ENCODE results near the gene EIF2B1. TPM values are rescaled to one million over a fixed set of nuclear protein-coding genes. Genes with fewer than 3 reads are reported as not detected.
A peak's percentile ranks its signal among the peaks of the same experiment; 100 is the strongest.

EIF2B1 gene
- total RNA-seq, 6 experiments from 2014 or later, result 48.7 to 51.9 (median 50.3) TPM

- peak overlapping the region; percentile 94 for H3K4me3 Mint-ChIP-seq
- peak overlapping the region; percentile 80; the same call in 1 of the 2 replicates for H3K27ac Mint-ChIP-seq
- no peaks in the 10 kb centered on the region for H3K9me3 Mint-ChIP-seq
- peaks cover 11% of the 10 kb centered on the region for H3K4me1 Mint-ChIP-seq (ENCODE audit: low read depth)
- TF ChIP-seq CTCF (IDR thresholded peaks at IDR 0.05), result no peak
- no peak for DNase-seq
- no peaks in the 10 kb centered on the region; the same call in 1 of the 2 replicates for H3K27me3 Mint-ChIP-seq (ENCODE audit: insufficient read depth)
- H3K36me3 Mint-ChIP-seq (ENCODE audit: low read depth), result peaks cover 9% of the 10 kb centered on the region
Measured at GRCh38 chr12:123671876-123672275, 38.4 kb upstream of the EIF2B1 start.

DNA sequence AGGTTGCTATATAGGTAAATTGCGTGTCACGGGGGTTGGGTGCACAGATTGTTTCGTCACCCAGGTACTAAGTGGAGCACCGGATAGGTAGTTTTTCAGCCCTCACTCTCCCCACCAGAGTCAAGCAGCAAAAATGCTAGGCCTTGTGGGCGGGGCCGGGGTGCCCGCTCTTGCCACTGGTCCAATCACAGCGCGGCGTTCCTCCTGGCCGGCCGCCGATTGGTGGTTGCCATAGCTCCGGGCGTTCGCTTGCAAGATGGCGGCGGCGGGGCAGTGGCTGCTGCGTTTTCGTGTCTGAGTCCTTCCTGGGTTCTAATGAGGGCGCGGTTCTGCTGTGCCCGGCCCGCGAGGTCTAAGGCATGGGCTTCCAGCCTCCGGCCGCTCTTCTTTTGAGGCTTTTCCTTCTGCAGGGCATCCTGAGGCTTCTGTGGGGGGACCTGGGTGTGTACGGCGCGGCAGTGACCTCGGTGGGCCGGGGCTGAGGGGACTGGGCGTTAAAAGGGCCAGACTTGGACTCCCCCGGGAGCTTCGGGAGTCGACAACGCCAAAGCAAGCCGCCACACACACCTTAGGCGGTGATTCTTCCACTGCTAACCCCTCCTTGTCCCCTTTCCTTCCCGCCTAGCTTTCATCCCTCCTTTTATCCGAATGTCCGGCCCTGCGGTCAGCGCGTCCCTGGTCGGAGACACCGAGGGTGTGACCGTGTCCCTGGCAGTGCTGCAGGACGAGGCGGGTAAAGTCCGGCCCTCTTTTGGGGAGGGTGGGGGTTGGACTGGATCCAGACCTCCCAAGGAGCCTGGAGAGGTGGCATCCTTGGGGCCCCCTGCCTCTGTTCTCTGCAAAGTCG is 37.6 kb upstream of the EIF2B1 start, which contains the start of gene TCTN2:
Gene TCTN2, plus strand, starts transcription at position 232 of the 847 bp plus-strand sequence. Its CDS starts 128 bp downstream, at position 360.
- Mint-ChIP-seq H3K4me3 (peak within 1 kb of the TSS; percentile 94), H3K9me3 (no peaks in the 10 kb centered on the region), H3K27ac (peak within 1 kb of the TSS; percentile 80), H3K36me3 (ENCODE audit: low read depth) (peaks cover 9% of the 10 kb centered on the region), H3K27me3 (ENCODE audit: insufficient read depth) (no peaks in the 10 kb centered on the region; the same call in none of the 2 replicates), H3K4me1 (ENCODE audit: low read depth) (peaks cover 11% of the 10 kb centered on the region)
- no peak for TF ChIP-seq CTCF (IDR thresholded peaks at IDR 0.05)
- DNase-seq, result peak; percentile 91

DNA sequence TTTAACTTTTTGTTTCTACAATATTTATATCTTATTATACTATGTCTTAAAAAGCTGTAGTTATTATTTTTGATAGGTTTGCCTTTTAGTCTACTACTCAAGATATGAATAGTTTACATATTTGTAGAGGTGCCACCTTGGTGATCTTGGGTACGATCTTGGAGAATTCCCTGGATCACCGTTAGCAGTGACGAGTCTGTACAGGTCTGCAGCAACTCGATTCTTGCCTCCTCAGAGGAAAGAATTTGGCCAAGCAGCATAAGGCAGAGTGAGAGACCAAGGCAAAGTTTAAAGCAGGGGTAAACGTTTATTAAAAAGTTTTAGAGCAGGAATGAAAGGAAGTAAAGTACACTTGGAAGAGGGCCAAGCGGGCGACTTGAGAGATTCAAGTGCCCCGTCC is 34.3 kb upstream of the EIF2B1 start:
- H3K4me3 Mint-ChIP-seq, result no peak overlapping the region
- no peak for DNase-seq
- H3K36me3 Mint-ChIP-seq (ENCODE audit: low read depth), result peaks cover 25% of the 10 kb centered on the region
- H3K9me3 Mint-ChIP-seq, result peaks cover 4% of the 10 kb centered on the region; the same call in 1 of the 2 replicates
- H3K4me1 Mint-ChIP-seq (ENCODE audit: low read depth), result peaks cover 11% of the 10 kb centered on the region
- TF ChIP-seq CTCF (IDR thresholded peaks at IDR 0.05), result no peak
- H3K27me3 Mint-ChIP-seq (ENCODE audit: insufficient read depth), result peaks cover 3% of the 10 kb centered on the region; the same call in 1 of the 2 replicates
- no peak overlapping the region for H3K27ac Mint-ChIP-seq

DNA sequence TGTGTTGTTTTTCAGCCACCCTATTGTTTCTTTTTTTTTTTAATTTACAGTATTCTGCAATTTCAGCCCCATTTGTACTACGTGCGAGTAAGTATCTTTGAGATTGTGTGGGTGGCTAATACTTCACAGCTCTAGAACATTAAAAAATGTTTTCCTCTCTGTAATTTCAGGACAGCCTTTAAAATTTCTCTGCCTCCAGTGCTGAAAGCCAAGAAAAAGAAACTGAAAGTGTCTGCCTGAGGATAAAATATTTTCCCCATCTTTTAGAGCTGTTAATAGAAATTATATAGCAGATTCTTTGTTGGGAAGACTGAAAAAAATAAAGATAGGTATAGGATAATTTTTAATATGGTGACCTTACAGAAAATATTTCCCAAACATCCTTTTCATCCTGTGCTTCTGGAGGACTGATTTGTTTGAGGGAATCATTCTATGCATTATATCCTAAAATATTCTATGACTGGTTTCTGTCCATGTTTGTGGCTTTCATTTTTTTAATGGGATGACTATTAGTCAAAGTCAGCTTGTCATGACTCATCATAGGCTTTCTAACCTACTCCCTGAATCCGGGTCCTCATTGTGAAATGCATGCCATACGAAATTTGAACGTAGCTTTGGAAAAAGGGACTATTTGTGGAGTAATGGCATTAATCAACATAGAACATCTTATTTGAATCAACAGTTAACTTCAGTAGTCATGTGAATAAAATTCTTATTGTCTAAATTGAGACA is 26.7 kb upstream of the EIF2B1 start:
- peak; percentile 94 for DNase-seq
- peaks cover 4% of the 10 kb centered on the region; the same call in 1 of the 2 replicates for H3K9me3 Mint-ChIP-seq
- H3K27me3 Mint-ChIP-seq (ENCODE audit: insufficient read depth), result peaks cover 5% of the 10 kb centered on the region
- peak overlapping the region; percentile 78 for H3K4me3 Mint-ChIP-seq
- TF ChIP-seq CTCF (IDR thresholded peaks at IDR 0.05), result no peak
- H3K4me1 Mint-ChIP-seq (ENCODE audit: low read depth), result peaks cover 33% of the 10 kb centered on the region
- H3K36me3 Mint-ChIP-seq (ENCODE audit: low read depth), result peaks cover 58% of the 10 kb centered on the region
- H3K27ac Mint-ChIP-seq, result peak overlapping the region; percentile 96

DNA sequence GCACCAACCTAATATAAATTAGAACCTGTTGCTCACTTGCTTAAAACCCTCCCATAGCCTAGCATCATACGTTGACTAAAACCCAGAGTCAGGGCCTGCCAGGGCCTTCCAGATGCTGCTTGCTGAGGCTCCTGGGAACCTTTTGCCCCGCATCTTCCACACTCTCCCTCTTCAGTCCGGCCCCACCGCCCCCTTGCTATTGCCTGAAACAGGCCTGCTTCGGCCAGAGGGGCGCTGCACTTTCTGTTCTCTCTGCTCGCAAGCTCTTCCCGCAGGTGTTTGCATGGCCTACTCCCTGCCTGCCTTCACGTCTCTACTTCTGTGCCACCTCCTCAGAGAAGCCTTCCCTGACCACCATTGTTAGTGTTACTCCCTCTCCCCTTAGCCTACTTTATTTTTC is 23.7 kb upstream of the EIF2B1 start:
- no peak for DNase-seq
- H3K27me3 Mint-ChIP-seq (ENCODE audit: insufficient read depth), result peaks cover 2% of the 10 kb centered on the region; the same call in 1 of the 2 replicates
- H3K4me3 Mint-ChIP-seq, result no peak overlapping the region
- H3K36me3 Mint-ChIP-seq (ENCODE audit: low read depth), result peaks cover 45% of the 10 kb centered on the region
- no peak overlapping the region for H3K27ac Mint-ChIP-seq
- H3K9me3 Mint-ChIP-seq, result no peaks in the 10 kb centered on the region
- peaks cover 33% of the 10 kb centered on the region for H3K4me1 Mint-ChIP-seq (ENCODE audit: low read depth)
- no peak for TF ChIP-seq CTCF (IDR thresholded peaks at IDR 0.05)

Data from HFFc6 (cell line).